Suppressor macrophage treated with lipopolysaccharide for 1 hour (primary cell): ENCODE measurements around the gene HSPBAP1.
"Not testable (repeated sequence)": the region's sequence is repeated elsewhere in the genome, so short reads cannot be mapped to it uniquely, and the experiment has no call there.

Source experiments
- DNase-seq, 3 donors: peaks; one replicate each; pipeline ENCODE4 v3.0.0-alpha.2; 2020 to 2022

HSPBAP1 gene

GRCh38 chr3:122785231-122785630 lies 8.4 kb downstream of the HSPBAP1 start:
- DNase-seq: no peak

- DNase-seq: no peak
Measured at GRCh38 chr3:122784436-122784835, 9.2 kb downstream of the HSPBAP1 start.

GRCh38 chr3:122782804-122783203 lies 10.8 kb downstream of the HSPBAP1 start:
- DNase-seq: no peak

DNA sequence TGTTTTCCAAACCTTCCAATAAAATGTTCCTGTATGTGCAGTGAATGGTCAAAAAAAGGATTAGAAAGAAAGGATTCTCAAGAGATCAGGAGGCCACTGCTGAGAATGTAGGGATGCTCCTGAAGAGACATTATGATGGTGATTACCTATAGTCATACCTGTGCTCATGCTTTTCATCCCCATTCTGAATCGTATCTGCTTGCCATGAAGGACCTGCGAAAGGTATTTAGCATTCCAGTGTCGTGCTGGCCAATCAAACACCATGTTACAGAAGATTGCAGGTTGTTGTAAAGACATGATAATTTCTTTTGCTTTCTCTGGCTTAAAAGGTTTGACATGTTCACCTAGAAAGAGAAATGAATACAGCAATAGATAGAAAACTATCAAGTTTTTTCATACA lies 16.1 kb downstream of the HSPBAP1 start:
- DNase-seq: no peak

DNA sequence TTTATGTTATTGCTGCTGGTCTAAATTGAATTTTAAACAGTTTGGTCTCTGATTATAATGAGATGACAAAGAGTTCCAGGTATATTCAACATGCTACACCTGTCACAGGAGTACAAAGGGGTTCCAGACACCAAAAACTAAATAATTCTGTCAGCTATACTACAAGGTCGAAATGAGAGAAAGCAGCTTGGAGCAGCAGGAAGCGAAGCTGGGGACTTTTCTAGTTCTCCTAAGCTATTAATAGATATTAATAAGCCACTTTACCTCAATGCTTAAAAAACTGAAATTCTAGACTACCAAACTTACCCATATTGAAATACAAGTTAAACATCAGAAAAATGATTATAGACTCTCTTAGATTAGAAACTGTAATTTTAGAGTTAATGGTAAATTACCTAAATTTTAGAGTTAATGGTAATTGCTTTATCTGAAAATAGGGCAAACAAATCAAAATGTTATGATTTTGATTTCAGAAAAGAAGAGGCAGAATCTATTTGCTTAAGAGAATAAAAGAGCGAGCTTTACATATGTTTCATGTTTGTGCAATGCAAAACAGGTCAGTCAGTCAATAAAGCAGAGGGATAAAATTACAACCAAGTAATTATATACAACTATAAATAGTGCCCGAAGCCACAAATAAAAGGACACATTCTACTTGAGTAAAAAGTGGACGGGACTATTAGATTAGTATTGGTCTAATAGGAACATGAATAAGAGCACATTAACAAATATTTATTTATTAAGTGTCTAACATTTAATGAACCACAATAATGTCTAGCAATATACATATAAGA lies 16.8 kb downstream of the HSPBAP1 start:
- no peak for DNase-seq

DNA sequence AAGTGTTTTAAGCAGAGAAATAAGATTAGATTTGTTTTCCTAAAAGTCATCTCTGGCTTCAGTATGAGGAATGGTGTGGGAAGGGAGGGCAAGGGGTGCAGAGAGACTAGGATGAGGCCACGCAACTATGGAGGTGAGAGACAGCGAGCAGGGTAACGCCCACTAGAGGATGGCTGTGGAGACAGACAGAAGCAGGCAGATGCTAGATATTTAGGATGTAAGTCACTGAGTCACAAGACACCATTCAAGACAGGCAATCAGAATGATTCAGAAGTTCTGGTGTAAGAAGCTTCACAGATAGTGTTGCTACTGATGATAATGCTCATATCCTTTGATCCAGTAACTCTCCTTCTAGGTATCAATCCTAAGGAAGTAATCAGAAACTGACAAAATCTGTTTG lies 19.1 kb downstream of the HSPBAP1 start:
- peak; percentile 42 to 76 (median 67) for DNase-seq

- peak; percentile 29 to 55 (median 49) for DNase-seq
Measured at GRCh38 chr3:122773944-122774509, 19.6 kb downstream of the HSPBAP1 start.

DNA sequence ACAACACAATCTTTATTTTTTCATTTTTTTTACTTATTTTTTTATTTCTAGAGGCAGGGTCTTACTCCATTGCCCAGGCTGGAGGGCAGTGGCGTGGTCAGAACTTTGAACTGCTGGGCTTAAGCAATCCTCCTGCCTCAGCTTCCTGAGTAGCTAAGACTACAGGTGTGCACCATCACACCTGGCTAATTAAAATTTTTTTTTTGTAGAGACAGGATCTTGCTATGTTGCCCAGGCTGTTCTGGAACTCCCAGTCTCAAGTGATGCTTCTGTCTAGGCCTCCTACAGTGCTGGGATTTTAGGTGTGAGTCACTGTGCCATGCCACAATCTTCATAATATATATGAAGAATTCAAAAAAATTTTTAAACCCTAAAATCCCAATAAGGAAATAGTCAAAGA lies 20.8 kb downstream of the HSPBAP1 start:
- DNase-seq: no peak

DNA sequence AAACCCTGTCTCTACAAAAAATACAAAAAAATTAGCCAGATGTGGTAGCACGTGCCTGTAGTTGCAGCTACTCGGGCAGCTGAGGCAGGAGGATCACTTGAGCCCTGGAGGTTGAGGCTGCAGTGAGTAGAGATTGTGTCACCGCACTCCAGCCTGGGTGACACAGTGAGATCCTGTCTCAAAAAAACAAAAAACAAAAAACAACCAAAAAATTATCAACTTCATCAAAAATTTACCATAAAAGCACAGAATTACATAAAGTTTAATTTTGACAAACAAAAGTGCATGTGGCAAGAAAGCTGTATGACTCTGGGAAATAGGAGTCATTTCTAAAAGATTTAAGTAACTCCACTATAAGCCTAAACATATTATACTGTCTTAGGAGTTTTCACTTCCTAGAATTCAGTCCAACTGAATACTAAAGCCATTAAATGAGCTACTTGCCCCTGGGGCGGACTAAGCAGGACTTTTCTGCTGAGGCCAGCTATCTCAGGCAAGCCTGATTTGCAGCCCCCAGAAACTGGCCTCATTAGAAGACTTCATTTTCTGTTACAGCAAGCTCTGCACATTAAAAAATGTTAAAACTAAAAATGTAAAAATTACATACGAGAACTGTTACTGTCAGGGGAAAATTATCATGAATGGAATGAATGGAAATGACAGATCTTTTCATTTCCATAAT lies 23.0 kb downstream of the HSPBAP1 start:
- DNase-seq: peak; percentile 45 to 71 (median 66)

- peak; percentile 65 to 83 (median 79) for DNase-seq
Measured at GRCh38 chr3:122767540-122768372, 25.9 kb downstream of the HSPBAP1 start.

- DNase-seq: no peak
Measured at GRCh38 chr3:122766430-122766829, 27.2 kb downstream of the HSPBAP1 start.

DNA sequence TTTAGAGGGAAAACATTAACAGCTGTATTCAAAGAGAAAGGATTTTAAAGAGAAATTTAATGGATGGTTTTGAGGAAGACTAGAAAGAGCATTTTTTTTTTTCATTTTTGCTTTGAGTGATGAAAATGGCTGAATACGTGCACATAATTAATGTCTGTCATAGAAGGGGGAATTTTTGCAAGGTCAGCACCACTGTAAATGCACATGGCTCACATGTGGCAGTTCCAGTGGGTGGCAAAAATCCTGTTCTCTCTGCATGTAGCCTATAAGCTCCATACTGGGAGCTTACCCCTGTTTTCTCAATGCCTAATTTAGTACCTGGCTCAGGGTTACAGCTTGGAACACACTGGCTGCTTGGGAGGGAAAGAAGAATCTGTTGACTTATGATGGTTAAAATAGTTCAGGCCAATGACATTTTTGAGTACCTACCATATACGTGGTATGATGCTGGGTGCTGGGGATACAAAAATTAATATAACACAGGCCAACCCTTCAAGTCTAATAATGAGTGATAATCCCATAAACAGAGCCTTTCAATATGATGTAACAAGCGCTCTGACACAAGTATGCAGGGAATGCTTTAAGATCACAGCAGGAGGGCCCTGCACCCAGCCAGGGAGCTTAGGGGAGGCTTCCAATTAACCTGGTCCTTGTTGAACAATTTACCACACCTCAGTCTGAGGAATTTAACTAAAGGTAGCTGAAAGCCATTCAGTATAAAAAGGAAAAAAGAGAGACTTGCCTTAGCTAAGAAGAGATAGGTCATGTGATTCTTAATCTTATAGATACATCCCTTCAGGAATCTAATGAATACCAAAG lies 33.0 kb downstream of the HSPBAP1 start:
- no peak for DNase-seq

DNA sequence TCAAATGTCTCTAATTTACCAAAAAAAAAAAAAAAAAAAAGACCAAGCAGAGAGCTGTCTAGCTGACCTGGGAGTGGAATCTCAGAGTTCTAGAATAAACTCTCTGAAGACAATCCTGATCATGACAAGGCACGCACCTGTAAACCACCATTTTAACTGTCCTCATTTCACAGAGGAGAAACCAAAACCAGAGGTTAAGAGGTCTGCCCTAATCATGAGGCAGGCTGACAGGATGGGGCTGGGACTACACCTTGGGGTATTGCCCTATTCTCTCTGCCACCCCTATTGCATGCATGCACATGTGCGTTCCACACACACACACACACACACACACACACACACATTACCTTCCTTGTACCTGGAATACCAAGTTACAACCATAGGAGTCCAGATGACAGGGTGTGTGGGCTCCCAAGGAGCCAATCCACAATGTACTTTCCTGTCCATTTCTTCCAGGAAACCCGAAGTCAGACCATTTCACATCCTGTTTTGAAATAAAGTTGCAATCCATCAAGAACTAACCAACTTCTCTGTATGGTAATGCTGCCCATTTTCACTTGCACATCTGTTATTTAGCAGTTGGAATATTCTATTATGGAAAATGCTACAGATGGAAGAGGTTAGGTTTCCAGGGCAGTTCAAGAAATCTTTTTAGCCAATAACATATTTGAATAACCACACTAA lies 34.6 kb downstream of the HSPBAP1 start:
- peak; percentile 55 to 75 (median 73) for DNase-seq

DNA sequence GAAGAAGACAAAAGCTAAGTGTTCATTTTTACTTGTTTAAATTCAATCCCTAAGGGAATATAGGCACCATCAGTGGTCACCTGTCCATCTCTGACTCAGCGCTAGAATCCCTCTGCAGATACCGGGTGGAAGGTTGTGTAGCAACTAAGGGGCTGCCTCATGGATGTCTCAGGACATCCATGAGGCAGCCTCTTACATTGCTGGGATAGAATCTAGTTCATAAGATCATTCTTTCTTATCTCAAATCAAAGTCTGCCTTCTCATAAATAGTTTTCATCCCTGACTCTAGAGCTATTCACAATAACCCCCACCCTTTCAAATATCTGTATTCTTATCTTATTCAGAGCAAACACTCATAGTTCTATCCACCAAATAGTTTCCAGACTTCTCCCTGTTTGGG lies 38.1 kb downstream of the HSPBAP1 start:
- no peak for DNase-seq

- peak; percentile 59 to 75 (median 63) for DNase-seq
Measured at GRCh38 chr3:122754929-122755328, 38.7 kb downstream of the HSPBAP1 start.

DNA sequence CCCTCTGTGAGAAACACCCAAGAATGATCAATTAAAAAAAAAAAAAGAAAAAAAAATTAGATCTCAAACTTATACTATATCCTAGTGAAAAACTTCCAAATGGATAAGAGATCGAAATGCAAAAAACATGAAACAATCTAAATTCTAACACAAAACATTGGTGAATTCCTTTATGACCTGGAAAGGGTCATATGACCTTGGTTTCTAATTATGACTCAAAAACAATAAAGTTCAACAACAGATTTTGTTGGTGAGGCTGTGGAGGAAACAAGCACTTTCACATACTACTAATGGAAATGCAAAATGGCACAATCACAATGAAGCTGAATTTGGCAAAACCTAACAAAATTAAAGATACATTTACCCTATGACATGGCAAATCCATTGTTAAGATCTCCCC lies 45.3 kb downstream of the HSPBAP1 start:
- DNase-seq: no peak

GRCh38 chr3:122747295-122747694 lies 46.3 kb downstream of the HSPBAP1 start:
- not testable (repeated sequence) for DNase-seq

DNA sequence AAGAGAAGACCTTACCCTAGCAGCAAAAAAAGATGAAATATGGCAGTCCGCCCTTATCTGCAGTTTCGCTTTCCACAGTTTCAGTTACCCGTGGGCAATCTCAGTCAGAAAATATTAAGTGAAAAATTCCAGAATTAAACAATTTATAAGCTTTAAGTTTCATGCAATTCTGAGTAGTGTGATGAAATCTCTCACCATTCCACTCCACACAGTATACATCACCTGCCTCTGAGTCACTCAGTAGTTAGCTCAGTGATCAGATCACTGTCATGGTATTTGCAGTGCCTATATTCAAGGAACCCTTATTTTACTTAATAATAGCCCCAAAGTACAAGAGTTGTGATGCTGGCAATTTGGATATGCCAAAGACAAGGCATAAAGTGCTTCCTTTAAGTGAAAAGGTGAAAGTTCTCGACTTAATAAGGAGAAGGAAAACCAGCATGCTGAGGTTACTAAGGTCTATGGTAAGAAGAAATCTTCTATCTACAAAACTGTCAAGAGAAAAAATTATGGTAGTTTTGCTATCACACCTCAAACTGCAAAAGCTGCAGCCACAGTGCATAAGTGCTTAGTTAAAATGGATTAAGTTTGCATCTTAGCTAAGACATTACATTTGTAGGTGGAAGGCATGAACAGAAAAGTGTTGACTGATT lies 48.1 kb downstream of the HSPBAP1 start:
- peak; percentile 78 to 96 (median 94) for DNase-seq

GRCh38 chr3:122743581-122744120 lies 50.0 kb downstream of the HSPBAP1 start:
- DNase-seq: no peak

DNA sequence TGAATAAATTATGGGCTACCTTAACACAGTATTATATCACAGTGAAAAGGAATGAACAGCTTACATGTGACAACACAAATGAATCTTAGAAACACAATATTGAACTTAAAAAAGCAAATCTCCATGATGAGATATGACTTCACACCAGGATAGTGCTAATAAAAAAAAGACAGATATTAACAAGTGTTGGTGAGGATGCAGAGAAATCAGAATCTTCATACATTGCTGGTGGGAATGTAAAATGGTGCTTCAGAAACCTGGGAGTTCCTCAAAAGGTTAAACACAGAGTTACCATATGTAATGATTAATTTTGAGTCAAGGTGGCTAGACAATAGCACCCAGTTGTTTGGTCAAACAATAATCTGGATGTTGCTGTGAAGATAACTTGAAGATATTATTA lies 51.4 kb downstream of the HSPBAP1 start:
- no peak for DNase-seq

GRCh38 chr3:122739172-122739571 lies 54.5 kb downstream of the HSPBAP1 start:
- DNase-seq: no peak
